HepG2 (cell line): ENCODE measurements around the gene GPS1. TPM values are rescaled to one million over a fixed set of nuclear protein-coding genes. Genes with fewer than 3 reads are reported as not detected.

ENCODE experiments used
- CEBPG ChIP-seq: IDR thresholded peaks from 2 replicates; pipeline ENCODE4 v1.6.1; 2016
- CENPX ChIP-seq: sonication (generic); formaldehyde crosslinking; IDR thresholded peaks from 2 replicates; pipeline ENCODE4 v1.9.0; 2021; ENCODE audit warnings: mild to moderate bottlenecking, missing genetic modification reagents, moderate library complexity
- EEA1 ChIP-seq: sonication (generic); formaldehyde crosslinking; IDR thresholded peaks from 2 replicates; pipeline ENCODE4 v1.5.1; 2020; ENCODE audit warnings: mild to moderate bottlenecking, missing genetic modification reagents, borderline replicate concordance
- KLF15 ChIP-seq: sonication (generic); formaldehyde crosslinking; IDR thresholded peaks from 2 replicates; pipeline ENCODE4 v1.8.1; 2023; ENCODE audit warnings: borderline replicate concordance, mild to moderate bottlenecking, inconsistent platforms, missing genetic modification reagents, mixed read lengths
- MAF1 ChIP-seq: sonication (generic); formaldehyde crosslinking; IDR thresholded peaks from 2 replicates; pipeline ENCODE4 v1.5.0; 2020; ENCODE audit warnings: missing genetic modification reagents, borderline replicate concordance
- NFIC ChIP-seq: IDR thresholded peaks from 2 replicates; pipeline ENCODE4 v1.6.1; 2012; ENCODE audit warnings: mild to moderate bottlenecking, low read length, inconsistent platforms
- PLRG1 ChIP-seq: fragments of 450-650 bp; conservative IDR thresholded peaks from 2 replicates; pipeline ENCODE4 v1.6.1; 2016
- POLR2G ChIP-seq: fragments of 200-400 bp; formaldehyde crosslinking; IDR thresholded peaks from 2 replicates; pipeline ENCODE4 v1.6.1; 2018; ENCODE audit warnings: mild to moderate bottlenecking, low read depth, low read length, moderate library complexity
- RBM22 ChIP-seq: fragments of 200-400 bp; formaldehyde crosslinking; optimal IDR thresholded peaks from 2 replicates; pipeline ENCODE3; 2017; ENCODE audit warnings: mild to moderate bottlenecking, low read length, moderate library complexity
- SALL2 ChIP-seq: sonication (generic); formaldehyde crosslinking; IDR thresholded peaks from 2 replicates; pipeline ENCODE4 v1.8.1; 2023; ENCODE audit warnings: mild to moderate bottlenecking, missing genetic modification reagents, inconsistent platforms
- ZFY ChIP-seq: sonication (generic); formaldehyde crosslinking; IDR thresholded peaks from 2 replicates; pipeline ENCODE4 v1.4.0; 2020; ENCODE audit warnings: missing genetic modification reagents
- ZNF772 ChIP-seq: sonication (generic); formaldehyde crosslinking; IDR thresholded peaks from 2 replicates; pipeline ENCODE4 v1.5.0; 2020; ENCODE audit warnings: mild to moderate bottlenecking, missing genetic modification reagents
- ZNF841 ChIP-seq: sonication (generic); formaldehyde crosslinking; IDR thresholded peaks from 2 replicates; pipeline ENCODE4 v1.8.1; 2023; ENCODE audit warnings: missing genetic modification reagents, borderline replicate concordance
- polyA plus RNA-seq, 8 experiments: library from polyadenylated mRNA; depleted of rRNA in 3 of 8; stranded (reverse) in 7 of 8; unstranded in 1 of 8; fragments of >200 nt; fragmentation: Illumina TruSeq in 4 of 8; extraction: Trizol in 4 of 8; gene quantifications; 2 replicates each; pipeline versions ENCODE4 v1.2.1 to v1.2.3, GENCODE V29; 2011 to 2016; ENCODE audit warnings: low read depth in 4 of 8, missing spikeins in 1 of 8, mixed read lengths in 1 of 8; ENCODE audit not compliant: insufficient read depth in 1 of 8
- total RNA-seq, 5 experiments: library from RNA; depleted of rRNA; stranded (reverse); fragments of >200 nt; fragmentation: Illumina TruSeq; extraction: Trizol; gene quantifications; 2 replicates each; pipeline ENCODE4 v1.2.3, GENCODE V29; 2016; ENCODE audit warnings: low read depth in 1 of 5
- TF ChIP-seq, protein P1 (sequence below), 2 experiments: sonication (generic) in 1 of 2; formaldehyde crosslinking in 1 of 2; IDR thresholded peaks; 2 replicates each; pipeline versions ENCODE4 v1.4.0 to v1.6.1; 2016 to 2020; ENCODE audit warnings: borderline replicate concordance in 1 of 2, low read depth in 1 of 2, mild to moderate bottlenecking in 1 of 2, missing genetic modification reagents in 1 of 2
- TF ChIP-seq, protein P2 (sequence below), 2 experiments: sonication (generic) in 1 of 2; formaldehyde crosslinking in 1 of 2; IDR thresholded peaks; 2 replicates each; pipeline versions ENCODE4 v1.4.0 to v1.6.1; 2018 to 2020; ENCODE audit warnings: missing genetic modification reagents in 2 of 2, borderline replicate concordance in 1 of 2, low read depth in 1 of 2, mild to moderate bottlenecking in 1 of 2, missing biosample characterization in 1 of 2

Gene GPS1
- total and polyA plus RNA-seq, 2 of the 13 experiments (the other 11 are each of a cell fraction or from before 2014, with no cell fraction given): 124 to 128 TPM

DNA sequence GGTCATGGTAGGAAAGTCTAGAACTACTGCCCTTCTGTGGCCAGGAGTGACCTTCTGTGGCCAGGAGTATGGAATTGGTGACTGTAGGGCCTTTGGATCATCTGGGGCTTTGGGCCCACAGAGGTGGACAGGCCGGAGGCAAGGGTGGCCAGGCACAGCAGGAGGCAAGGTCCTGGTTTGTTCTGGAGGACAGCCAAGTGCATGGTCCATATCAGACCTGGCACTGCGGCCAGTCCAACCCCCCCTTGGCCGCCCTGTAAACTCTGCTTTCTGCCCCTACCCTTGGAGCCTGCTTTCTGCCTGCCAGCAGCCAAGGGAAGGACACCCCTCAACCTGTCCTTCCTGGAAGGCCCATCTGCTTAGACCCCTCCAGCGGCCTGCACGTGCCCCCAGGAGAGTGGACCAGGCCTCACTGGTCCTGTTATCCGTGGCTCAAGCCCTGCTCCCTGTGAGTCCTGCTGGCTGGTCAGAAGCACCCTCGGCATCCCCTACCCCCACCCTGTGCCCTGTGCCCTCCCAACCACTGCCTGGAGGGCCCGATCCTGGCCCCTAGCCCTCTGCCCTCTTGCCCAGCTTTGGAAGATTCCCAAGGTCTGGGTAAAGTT, 11.9 kb upstream of the GPS1 start (continued):
- TF ChIP-seq, protein P1, sequence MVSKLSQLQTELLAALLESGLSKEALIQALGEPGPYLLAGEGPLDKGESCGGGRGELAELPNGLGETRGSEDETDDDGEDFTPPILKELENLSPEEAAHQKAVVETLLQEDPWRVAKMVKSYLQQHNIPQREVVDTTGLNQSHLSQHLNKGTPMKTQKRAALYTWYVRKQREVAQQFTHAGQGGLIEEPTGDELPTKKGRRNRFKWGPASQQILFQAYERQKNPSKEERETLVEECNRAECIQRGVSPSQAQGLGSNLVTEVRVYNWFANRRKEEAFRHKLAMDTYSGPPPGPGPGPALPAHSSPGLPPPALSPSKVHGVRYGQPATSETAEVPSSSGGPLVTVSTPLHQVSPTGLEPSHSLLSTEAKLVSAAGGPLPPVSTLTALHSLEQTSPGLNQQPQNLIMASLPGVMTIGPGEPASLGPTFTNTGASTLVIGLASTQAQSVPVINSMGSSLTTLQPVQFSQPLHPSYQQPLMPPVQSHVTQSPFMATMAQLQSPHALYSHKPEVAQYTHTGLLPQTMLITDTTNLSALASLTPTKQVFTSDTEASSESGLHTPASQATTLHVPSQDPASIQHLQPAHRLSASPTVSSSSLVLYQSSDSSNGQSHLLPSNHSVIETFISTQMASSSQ (IDR thresholded peaks at IDR 0.05; ENCODE audit: low read depth): no peak
- TF ChIP-seq, protein P1 (CRISPR knock-in tag; IDR thresholded peaks at IDR 0.05; ENCODE audit: borderline replicate concordance): no peak
- TF ChIP-seq RBM22 (no peak), CENPX (CRISPR knock-in tag) (no peak), MAF1 (CRISPR knock-in tag) (no peak), ZFY (CRISPR knock-in tag) (peak; percentile 73; the same call in 1 of the 2 replicates), ZNF772 (CRISPR knock-in tag) (no peak), SALL2 (no peak), KLF15 (no peak), NFIC (no peak; the same call in 1 of the 2 replicates), EEA1 (no peak), PLRG1 (no peak), POLR2G (no peak), CEBPG (CRISPR knock-in tag) (no peak), ZNF841 (CRISPR knock-in tag) (no peak)
- TF ChIP-seq, protein P2, sequence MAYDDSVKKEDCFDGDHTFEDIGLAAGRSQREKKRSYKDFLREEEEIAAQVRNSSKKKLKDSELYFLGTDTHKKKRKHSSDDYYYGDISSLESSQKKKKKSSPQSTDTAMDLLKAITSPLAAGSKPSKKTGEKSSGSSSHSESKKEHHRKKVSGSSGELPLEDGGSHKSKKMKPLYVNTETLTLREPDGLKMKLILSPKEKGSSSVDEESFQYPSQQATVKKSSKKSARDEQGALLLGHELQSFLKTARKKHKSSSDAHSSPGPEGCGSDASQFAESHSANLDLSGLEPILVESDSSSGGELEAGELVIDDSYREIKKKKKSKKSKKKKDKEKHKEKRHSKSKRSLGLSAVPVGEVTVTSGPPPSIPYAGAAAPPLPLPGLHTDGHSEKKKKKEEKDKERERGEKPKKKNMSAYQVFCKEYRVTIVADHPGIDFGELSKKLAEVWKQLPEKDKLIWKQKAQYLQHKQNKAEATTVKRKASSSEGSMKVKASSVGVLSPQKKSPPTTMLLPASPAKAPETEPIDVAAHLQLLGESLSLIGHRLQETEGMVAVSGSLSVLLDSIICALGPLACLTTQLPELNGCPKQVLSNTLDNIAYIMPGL (CRISPR knock-in tag; IDR thresholded peaks at IDR 0.05; ENCODE audit: borderline replicate concordance in 1 of 2, low read depth in 1 of 2): 0 out of 4 replicates have a peak, but pooled peaks of 1 of the 2 experiments have one; percentile 37
